Measurements from ENCODE around the gene SLC16A5.
"Not testable (repeated sequence)": the region's sequence is repeated elsewhere in the genome, so short reads cannot be mapped to it uniquely, and the experiment has no call there.

Gene SLC16A5

GRCh38 chr17:75130632-75131277 lies 43.0 kb downstream of the SLC16A5 start:
- peaks cover 4% of the 10 kb centered on the region for H3F3A ChIP-seq (ENCODE audit: insufficient read depth, low read length)
- peaks cover 36% of the 10 kb centered on the region for H3K4me1 ChIP-seq (ENCODE audit: insufficient read depth, low read length, severe bottlenecking)
- H2AFZ ChIP-seq (ENCODE audit: low read length) = no peak overlapping the region
- peak; percentile 74 for TF ChIP-seq CTCF (IDR thresholded peaks at IDR 0.05; ENCODE audit: low read length)
- no peak for TF ChIP-seq EZH2 (IDR thresholded peaks at IDR 0.05; ENCODE audit: borderline replicate concordance, low read length)
- H3K27ac ChIP-seq (ENCODE audit: low read depth, low read length, poor library complexity, severe bottlenecking) = peak overlapping the region; percentile 75
- H3K9me2 ChIP-seq (ENCODE audit: low read depth, low read length) = no peaks in the 10 kb centered on the region
- H3K9me3 ChIP-seq (ENCODE audit: low read length) = no peaks in the 10 kb centered on the region
- peak overlapping the region; percentile 76 for H3K4me3 ChIP-seq (ENCODE audit: low read depth, low read length, poor library complexity, severe bottlenecking)
- no peaks in the 10 kb centered on the region for H3K27me3 ChIP-seq (ENCODE audit: insufficient read depth, low read length)
- peaks cover 32% of the 10 kb centered on the region; the same call in 1 of the 2 replicates for H3K36me3 ChIP-seq (ENCODE audit: insufficient read depth, low read length)
- H4K20me1 ChIP-seq (ENCODE audit: insufficient read depth, low read length) = no peaks in the 10 kb centered on the region
- H3K79me2 ChIP-seq (ENCODE audit: insufficient read depth, low read length) = no peaks in the 10 kb centered on the region
- H3K4me2 ChIP-seq (ENCODE audit: low read length) = peak overlapping the region; percentile 77
- H3K9ac ChIP-seq (ENCODE audit: low read length) = peak overlapping the region; percentile 87

DNA sequence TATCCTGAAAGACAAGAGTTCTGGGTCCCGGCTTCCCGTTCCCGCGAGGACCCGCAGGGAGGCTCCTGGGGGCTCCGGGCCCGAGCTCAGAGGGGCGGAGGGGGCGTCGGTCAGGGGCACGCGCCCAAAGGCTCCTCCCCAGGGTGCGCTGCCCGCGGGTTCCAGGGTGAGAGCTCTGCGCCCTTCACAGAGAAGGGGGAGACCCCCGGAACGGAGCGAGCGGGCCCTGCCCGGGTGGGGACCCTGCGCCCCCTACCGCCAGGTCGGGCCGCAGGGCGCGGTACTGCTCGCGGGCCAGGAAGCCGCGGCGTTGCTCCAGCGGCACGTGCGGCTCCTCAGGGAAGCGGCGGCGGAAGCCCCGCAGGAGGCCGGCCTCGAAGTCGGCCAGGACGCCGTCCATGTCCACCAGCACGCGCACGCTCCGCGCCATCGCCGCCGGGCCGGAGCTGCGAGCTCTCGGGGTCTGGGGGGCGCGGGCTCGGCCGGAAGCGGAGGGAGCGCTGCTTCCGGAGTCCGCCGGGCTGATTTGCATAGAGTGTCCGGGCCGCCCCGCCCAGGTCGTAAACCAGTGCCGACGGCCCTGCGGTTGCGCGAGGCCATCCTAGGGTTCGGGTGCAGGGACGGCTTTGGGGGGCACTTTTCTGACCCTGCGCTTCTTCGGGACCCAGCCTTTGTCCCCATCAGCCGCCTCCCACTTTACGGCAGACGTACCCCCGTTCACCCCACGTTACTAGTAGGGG lies 43.7 kb downstream of the SLC16A5 start, which contains the start of gene NT5C:
Gene NT5C (minus strand): TSS at position 465 of the 740 bp plus-strand sequence. CDS start 35 bp downstream, at position 430.
- Histone ChIP-seq H3K4me3 (ENCODE audit: low read depth, low read length, poor library complexity, severe bottlenecking) (peak within 1 kb of the TSS; percentile 76), H3K9me3 (ENCODE audit: low read length) (no peaks in the 10 kb centered on the region), H3K27ac (ENCODE audit: low read depth, low read length, poor library complexity, severe bottlenecking) (peak within 1 kb of the TSS; percentile 75), H3F3A (ENCODE audit: insufficient read depth, low read length) (peaks cover 9% of the 10 kb centered on the region), H2AFZ (ENCODE audit: low read length) (0 out of 2 replicates have a peak within 1 kb of the TSS, but pooled peaks have one; percentile 50), H3K4me1 (ENCODE audit: insufficient read depth, low read length, severe bottlenecking) (peaks cover 29% of the 10 kb centered on the region), H3K9ac (ENCODE audit: low read length) (peak within 1 kb of the TSS; percentile 87), H3K79me2 (ENCODE audit: insufficient read depth, low read length) (no peaks in the 10 kb centered on the region), H3K27me3 (ENCODE audit: insufficient read depth, low read length) (no peaks in the 10 kb centered on the region), H4K20me1 (ENCODE audit: insufficient read depth, low read length) (no peaks in the 10 kb centered on the region), H3K4me2 (ENCODE audit: low read length) (peak within 1 kb of the TSS; percentile 77), H3K36me3 (ENCODE audit: insufficient read depth, low read length) (peaks cover 38% of the 10 kb centered on the region; the same call in 1 of the 2 replicates), H3K9me2 (ENCODE audit: low read depth, low read length) (no peaks in the 10 kb centered on the region)
- no peak for TF ChIP-seq EZH2 (IDR thresholded peaks at IDR 0.05; ENCODE audit: borderline replicate concordance, low read length)
- peak; percentile 79 for TF ChIP-seq CTCF (IDR thresholded peaks at IDR 0.05; ENCODE audit: low read length)

DNA sequence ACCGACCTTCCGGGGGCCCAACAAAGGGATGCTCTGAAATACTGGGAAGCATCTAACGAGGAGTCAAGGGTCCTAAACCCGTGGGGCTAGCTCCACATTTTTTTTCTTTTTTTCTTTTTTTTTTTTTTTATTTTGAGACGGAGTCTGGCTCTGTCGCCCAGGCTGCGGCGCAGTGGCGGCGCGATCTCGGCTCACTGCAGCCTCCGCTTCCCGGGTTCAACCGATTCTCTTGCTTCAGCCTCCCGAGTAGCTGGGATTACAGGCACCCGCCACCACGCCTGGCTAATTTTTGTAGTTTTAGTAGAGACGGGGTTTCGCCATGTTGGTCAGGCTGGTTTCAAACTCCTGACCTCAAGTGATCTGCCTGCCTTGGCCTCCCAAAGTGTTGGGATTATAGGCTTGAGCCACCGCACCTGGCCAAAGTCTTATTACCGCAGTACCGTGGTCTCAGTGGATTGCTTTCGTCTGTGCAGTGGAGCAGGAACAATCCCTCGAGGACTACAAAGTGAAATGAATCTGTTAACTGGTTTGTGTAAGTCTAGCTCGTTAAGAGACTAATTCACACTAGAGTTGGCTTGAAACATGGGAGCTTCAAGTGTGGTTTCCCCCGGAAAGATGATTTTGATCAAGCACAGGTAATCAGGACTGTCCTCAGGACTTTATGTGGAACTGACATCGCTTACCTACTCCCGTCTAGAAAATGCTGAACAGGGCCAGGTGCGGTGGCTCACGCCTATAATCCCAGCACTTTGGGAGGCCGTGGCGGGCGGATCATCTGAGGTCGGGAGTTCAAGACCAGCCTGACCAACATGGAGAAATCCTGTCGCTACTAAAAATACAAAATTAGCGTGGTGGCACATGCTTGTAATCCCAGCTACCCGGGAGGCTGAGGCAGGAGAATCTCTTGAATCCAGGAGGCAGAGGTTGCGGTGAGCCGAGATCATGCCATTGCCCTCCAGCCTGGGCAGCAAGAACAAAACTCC lies 44.6 kb downstream of the SLC16A5 start:
- not testable (repeated sequence) for H3K79me2 ChIP-seq (ENCODE audit: insufficient read depth, low read length); H3K9me3 ChIP-seq (ENCODE audit: low read length); H3K27me3 ChIP-seq (ENCODE audit: insufficient read depth, low read length); H4K20me1 ChIP-seq (ENCODE audit: insufficient read depth, low read length); H3K9me2 ChIP-seq (ENCODE audit: low read depth, low read length)
- peak overlapping the region; percentile 75 for H3K27ac ChIP-seq (ENCODE audit: low read depth, low read length, poor library complexity, severe bottlenecking)
- peak overlapping the region; percentile 87 for H3K9ac ChIP-seq (ENCODE audit: low read length)
- peak overlapping the region; percentile 76 for H3K4me3 ChIP-seq (ENCODE audit: low read depth, low read length, poor library complexity, severe bottlenecking)
- H3K4me2 ChIP-seq (ENCODE audit: low read length) = peak overlapping the region; percentile 77
- peaks cover 28% of the 10 kb centered on the region for H3K4me1 ChIP-seq (ENCODE audit: insufficient read depth, low read length, severe bottlenecking)
- peaks cover 47% of the 10 kb centered on the region; the same call in 1 of the 2 replicates for H3K36me3 ChIP-seq (ENCODE audit: insufficient read depth, low read length)
- 0 out of 2 replicates have a peak overlapping the region, but pooled peaks have one; percentile 50 for H2AFZ ChIP-seq (ENCODE audit: low read length)
- peaks cover 12% of the 10 kb centered on the region for H3F3A ChIP-seq (ENCODE audit: insufficient read depth, low read length)
